Heart right ventricle (tissue), 16 donors: ENCODE results near the gene PRKAR2B. TPM values are rescaled to one million over a fixed set of nuclear protein-coding genes. Genes with fewer than 3 reads are reported as not detected.

Experiments
- ATAC-seq, 8 donors: fragments of 200-7000 bp; cut with Tn5 transposase; one replicate each; pipeline ENCODE4 v1.9.1; 2020; ENCODE audit warnings: mild to moderate bottlenecking in 8 of 8, moderate library complexity in 8 of 8, moderate number of reproducible peaks in 1 of 8
- DNase-seq, 2 donors: peaks; one replicate each; pipeline ENCODE4 v3.0.0-alpha.2; 2020
- H3K27ac ChIP-seq, 10 donors: fragments of 200-600 bp; sonication (generic) in 2 of 10; one replicate each; pipeline versions ENCODE4 v1.5.0 to v1.8.0; 2020 to 2022; ENCODE audit warnings: mild to moderate bottlenecking in 3 of 10
- H3K27me3 ChIP-seq, 7 donors: fragments of 200-600 bp; one replicate each; pipeline ENCODE4 v1.8.0; 2021 to 2022; ENCODE audit warnings: mild to moderate bottlenecking in 2 of 7
- H3K36me3 ChIP-seq, 9 donors: fragments of 200-600 bp; sonication (generic) in 1 of 9; one replicate each; pipeline versions ENCODE4 v1.5.0 to v1.8.0; 2020 to 2022; ENCODE audit warnings: mild to moderate bottlenecking in 2 of 9
- H3K4me1 ChIP-seq, 9 donors: fragments of 200-600 bp; sonication (generic) in 1 of 9; one replicate each; pipeline versions ENCODE4 v1.5.0 to v1.8.0; 2020 to 2022; ENCODE audit warnings: mild to moderate bottlenecking in 4 of 9
- H3K4me3 ChIP-seq, 10 donors: fragments of 200-600 bp; sonication (generic) in 2 of 10; one replicate each; pipeline versions ENCODE4 v1.5.0 to v1.8.0; 2020 to 2022; ENCODE audit warnings: mild to moderate bottlenecking in 7 of 10, moderate library complexity in 2 of 10
- H3K9me3 ChIP-seq, 11 donors: fragments of 200-600 bp in 10 of 11; sonication (generic) in 2 of 11; one replicate each; pipeline versions ENCODE4 v1.5.0 to v1.8.0; 2013 to 2022; ENCODE audit warnings: mild to moderate bottlenecking in 2 of 11, control low read depth in 1 of 11, moderate library complexity in 1 of 11
- CTCF ChIP-seq, 9 donors: fragments of 200-600 bp; sonication (generic) in 2 of 9; IDR thresholded peaks; one replicate each; pipeline versions ENCODE4 v1.5.0 to v1.8.0; 2021 to 2022; ENCODE audit warnings: antibody characterized with exemption in 9 of 9, mild to moderate bottlenecking in 5 of 9, moderate library complexity in 1 of 9
- WGBS, 2 donors: extraction: QIAGEN DNeasy Blood & Tissue Kit; methylation state at CpG; one replicate each; pipeline ENCODE4 v1.1.7; 2013; ENCODE audit warnings: inconsistent platforms in 1 of 2; 5-methylcytosine and 5-hydroxymethylcytosine counted together
- intact Hi-C, 10 donors: fragments of 100-400 bp; cut with DNase I; formaldehyde crosslinking; loops; one replicate each; pipeline versions ENCODE4 v1.11.1 to v1.14.2; 2022
- polyA plus RNA-seq, 2 donors: library from polyadenylated mRNA; stranded (reverse); fragments of 200-250 nt; gene quantifications; one replicate each; pipeline ENCODE4 v1.2.3, GENCODE V29; 2013
- total RNA-seq, 10 donors: library from RNA; stranded (reverse); fragmentation: NEBNext Ultra II Directional in 3 of 10; extraction: Animal tissue kit (Norgen Biotek cat#: 25700) in 3 of 10; gene quantifications; one replicate each; pipeline versions ENCODE4 v1.2.1 to v1.2.4, GENCODE V29; 2021 to 2023
- donor health status: Arrhythmogenic right ventricular cardiomyopathy.
- donor health status: ischemic (EF 13 %, LVEDD 7.1; RV severe dilation, severe dysfunction).
- donor health status: healthy with polysubstance abuse.
- donor health status: DM: no; HTN: yes; CAD: no.
- donor health status: DM: no; HTN: no; CAD: no.
- donor health status: ischemic (EF 25% LVEDD 6.9; RV normal size, moderate dysfunction).
- donor health status: ischemic (EF 25% LVEDD 5.7; RV mildly dilated, moderate dysfunction).
- donor health status: healthy.
- donor health status: DM: yes; HTN: yes; CAD: no.
- donor health status: Ischemic cardiomyopathy.
- donor health status: ischemic (EF 35%, LVEDD 5.7; RV mildly dilated, moderate dysfunction).
- donor health status: nonischemic (EF 11% LVEDD 7.7; RV severe dilation, severe dysfunction).
- donor health status: DM: yes; HTN: yes; CAD: no.
- donor health status: PGD.
- donor health status: ischemic (EF 29% LVEDD 5.4; RV normal size, mild dysfunction).
- donor health status: nonischemic (EF 23%, LVEDD 6.1; RV moderate dilation, normal function).

Gene PRKAR2B
- total and polyA plus RNA-seq, 12 donors, result 5.4 to 42.5 (median 24.6) TPM

- ATAC-seq, result no peak
- intact Hi-C loops, result no loop called here
- H3K27me3 ChIP-seq, result no peaks in the 10 kb centered on the region
- no peak for DNase-seq
- peaks cover 0 to 5% (median 0%) of the 10 kb centered on the region in 9 donors for H3K36me3 ChIP-seq
- TF ChIP-seq CTCF (IDR thresholded peaks at IDR 0.05), result no peak
- peaks cover 7 to 72% (median 62%) of the 10 kb centered on the region in 9 donors for H3K4me1 ChIP-seq
- peak overlapping the region in 1 of 10 donors; percentile 32 for H3K27ac ChIP-seq
- WGBS, 2 donors, result 86 to 91% methylated on average over 12 of the region's 12 CpGs
- no peak overlapping the region for H3K4me3 ChIP-seq
- no peaks in the 10 kb centered on the region for H3K9me3 ChIP-seq
Measured at GRCh38 chr7:107171496-107171895, 127.0 kb downstream of the PRKAR2B start.

GRCh38 chr7:107172276-107173032 lies 127.9 kb downstream of the PRKAR2B start:
- no peak for ATAC-seq
- H3K27ac ChIP-seq, result no peak overlapping the region
- H3K9me3 ChIP-seq, result no peaks in the 10 kb centered on the region
- 68 to 82% methylated on average over 4 of the region's 4 CpGs for WGBS, 2 donors
- intact Hi-C loops, result no loop called here
- TF ChIP-seq CTCF (IDR thresholded peaks at IDR 0.05), result no peak
- no peak overlapping the region for H3K4me3 ChIP-seq
- H3K4me1 ChIP-seq, result peaks cover 7 to 73% (median 63%) of the 10 kb centered on the region in 9 donors
- H3K36me3 ChIP-seq, result peaks cover 0 to 5% (median 0%) of the 10 kb centered on the region in 9 donors
- no peaks in the 10 kb centered on the region for H3K27me3 ChIP-seq
- no peak for DNase-seq

GRCh38 chr7:107173191-107173590 lies 128.7 kb downstream of the PRKAR2B start:
- WGBS, 2 donors, result 73 to 81% methylated on average over 2 of the region's 2 CpGs
- intact Hi-C loops, result no loop called here
- no peak for TF ChIP-seq CTCF (IDR thresholded peaks at IDR 0.05)

GRCh38 chr7:107173691-107174406 lies 129.3 kb downstream of the PRKAR2B start:
- no peaks in the 10 kb centered on the region for H3K9me3 ChIP-seq
- peaks cover 7 to 87% (median 73%) of the 10 kb centered on the region in 9 donors for H3K4me1 ChIP-seq
- H3K36me3 ChIP-seq, result peaks cover 0 to 14% (median 0%) of the 10 kb centered on the region in 9 donors
- H3K27me3 ChIP-seq, result no peaks in the 10 kb centered on the region
- intact Hi-C loops, result no loop called here
- no peak overlapping the region for H3K4me3 ChIP-seq
- ATAC-seq, result no peak
- H3K27ac ChIP-seq, result peak overlapping the region in 2 of 10 donors; percentile 1 to 5
- DNase-seq, result no peak
- WGBS, 2 donors, result 28 to 39% methylated on average over 4 of the region's 4 CpGs
- no peak for TF ChIP-seq CTCF (IDR thresholded peaks at IDR 0.05)

More at GRCh38 chr7:107173191-107173590, 128.7 kb downstream of the PRKAR2B start:
- Histone ChIP-seq H3K9me3 (no peaks in the 10 kb centered on the region), H3K36me3 (peaks cover 0 to 12% (median 0%) of the 10 kb centered on the region in 9 donors), H3K27ac (peak overlapping the region in 1 of 10 donors; percentile 1), H3K4me1 (peaks cover 7 to 80% (median 66%) of the 10 kb centered on the region in 9 donors), H3K27me3 (no peaks in the 10 kb centered on the region), H3K4me3 (no peak overlapping the region)
- ATAC-seq (no peak), DNase-seq (no peak)
